ENCODE measurements around the gene OLFML1. TPM values are rescaled to one million over a fixed set of nuclear protein-coding genes. Genes with fewer than 3 reads are reported as not detected.

Gene OLFML1
- total RNA-seq, 3 donors from 2014 or later (not counting 1 experiment from before 2014, with no cell fraction given): not detected

GRCh38 chr11:7451952-7452494 lies 33.3 kb upstream of the OLFML1 start:
- peaks cover 0 to 3% of the 10 kb centered on the region in 2 donors for H3K27me3 Mint-ChIP-seq (ENCODE audit: low read depth in 2 of 2)
- intact Hi-C loops (cut with micrococcal nuclease): no loop called here
- no peaks in the 10 kb centered on the region for H3K36me3 Mint-ChIP-seq
- no peak overlapping the region for H3K27ac Mint-ChIP-seq
- no peaks in the 10 kb centered on the region for H3K36me3 ChIP-seq (ENCODE audit: control insufficient read depth, insufficient read depth, low read length)
- no peak overlapping the region for H3K27ac ChIP-seq (ENCODE audit: low read length)
- DNase-seq: no peak
- no peak for ATAC-seq
- no peaks in the 10 kb centered on the region for H3K27me3 ChIP-seq (ENCODE audit: control insufficient read depth, insufficient read depth, low read length)
- H3K9me3 Mint-ChIP-seq: no peaks in the 10 kb centered on the region
- H3K4me3 ChIP-seq (ENCODE audit: low read length): no peak overlapping the region
- WGBS (ENCODE audit: insufficient coverage): 92% methylated on average over 1 of the region's 1 CpG
- no peaks in the 10 kb centered on the region for H3K4me1 ChIP-seq (ENCODE audit: control insufficient read depth, insufficient read depth, low read length)
- H3K4me1 Mint-ChIP-seq: no peaks in the 10 kb centered on the region
- TF ChIP-seq CTCF (IDR thresholded peaks at IDR 0.05): no peak
- H3K9me3 ChIP-seq (ENCODE audit: control insufficient read depth, insufficient read depth, low read length): no peaks in the 10 kb centered on the region
- no peak overlapping the region for H3K4me3 Mint-ChIP-seq

- intact Hi-C loops (cut with micrococcal nuclease): no loop called here
- DNase-seq (no peak), ATAC-seq (no peak)
- Histone ChIP-seq H3K4me3 (ENCODE audit: low read length) (no peak overlapping the region), H3K4me1 (ENCODE audit: control insufficient read depth, insufficient read depth, low read length) (no peaks in the 10 kb centered on the region), H3K27me3 (ENCODE audit: control insufficient read depth, insufficient read depth, low read length) (no peaks in the 10 kb centered on the region), H3K27ac (ENCODE audit: low read length) (no peak overlapping the region), H3K9me3 (ENCODE audit: control insufficient read depth, insufficient read depth, low read length) (no peaks in the 10 kb centered on the region), H3K36me3 (ENCODE audit: control insufficient read depth, insufficient read depth, low read length) (no peaks in the 10 kb centered on the region)
- H3K36me3 Mint-ChIP-seq: no peaks in the 10 kb centered on the region
- no peaks in the 10 kb centered on the region for H3K4me1 Mint-ChIP-seq
- no peak for TF ChIP-seq CTCF (IDR thresholded peaks at IDR 0.05)
- 78% methylated on average over 2 of the region's 2 CpGs for WGBS (ENCODE audit: insufficient coverage)
- no peak overlapping the region for H3K27ac Mint-ChIP-seq
- H3K4me3 Mint-ChIP-seq: no peak overlapping the region
- H3K9me3 Mint-ChIP-seq: no peaks in the 10 kb centered on the region
- H3K27me3 Mint-ChIP-seq (ENCODE audit: low read depth in 2 of 2): peaks cover 0 to 2% of the 10 kb centered on the region in 2 donors
These were observed 30.5 kb upstream of the OLFML1 start for GRCh38 chr11:7454854-7455253.

GRCh38 chr11:7457211-7457610 lies 28.1 kb upstream of the OLFML1 start:
- no peaks in the 10 kb centered on the region for H3K9me3 ChIP-seq (ENCODE audit: control insufficient read depth, insufficient read depth, low read length)
- no peak for TF ChIP-seq CTCF (IDR thresholded peaks at IDR 0.05)
- 85% methylated on average over 1 of the region's 1 CpG for whole genome bisulfite sequencing (ENCODE audit: insufficient coverage)
- no peak overlapping the region for H3K4me3 ChIP-seq (ENCODE audit: low read length)
- H3K4me3 Mint-ChIP-seq: no peak overlapping the region
- no peaks in the 10 kb centered on the region for H3K4me1 ChIP-seq (ENCODE audit: control insufficient read depth, insufficient read depth, low read length)
- intact Hi-C loops (cut with micrococcal nuclease): no loop called here
- H3K27me3 Mint-ChIP-seq (ENCODE audit: low read depth in 2 of 2): peaks cover 0 to 2% of the 10 kb centered on the region in 2 donors
- DNase-seq (no peak), ATAC-seq (no peak)
- no peak overlapping the region for H3K27ac ChIP-seq (ENCODE audit: low read length)
- no peaks in the 10 kb centered on the region for H3K4me1 Mint-ChIP-seq
- H3K27ac Mint-ChIP-seq: no peak overlapping the region
- no peaks in the 10 kb centered on the region for H3K36me3 ChIP-seq (ENCODE audit: control insufficient read depth, insufficient read depth, low read length)
- H3K36me3 Mint-ChIP-seq: no peaks in the 10 kb centered on the region
- H3K9me3 Mint-ChIP-seq: no peaks in the 10 kb centered on the region
- no peaks in the 10 kb centered on the region for H3K27me3 ChIP-seq (ENCODE audit: control insufficient read depth, insufficient read depth, low read length)

- DNase-seq: no peak
- H3K4me1 Mint-ChIP-seq: peaks cover 0 to 1% of the 10 kb centered on the region in 2 donors
- TF ChIP-seq CTCF (IDR thresholded peaks at IDR 0.05): no peak
These were observed 22.6 kb upstream of the OLFML1 start for GRCh38 chr11:7462706-7463105.

More at GRCh38 chr11:7462706-7463105, 22.6 kb upstream of the OLFML1 start:
- H3K4me3 ChIP-seq (ENCODE audit: low read length): no peak overlapping the region
- H3K27ac Mint-ChIP-seq: no peak overlapping the region
- 94% methylated on average over 1 of the region's 1 CpG for WGBS (ENCODE audit: insufficient coverage)
- no peaks in the 10 kb centered on the region for H3K27me3 ChIP-seq (ENCODE audit: control insufficient read depth, insufficient read depth, low read length)
- no peak overlapping the region for H3K4me3 Mint-ChIP-seq
- H3K27me3 Mint-ChIP-seq (ENCODE audit: low read depth in 2 of 2): peaks cover 0 to 2% of the 10 kb centered on the region in 2 donors
- no peak for ATAC-seq
- no peaks in the 10 kb centered on the region for H3K9me3 Mint-ChIP-seq
- H3K36me3 Mint-ChIP-seq: no peaks in the 10 kb centered on the region
- no peaks in the 10 kb centered on the region for H3K36me3 ChIP-seq (ENCODE audit: control insufficient read depth, insufficient read depth, low read length)
- intact Hi-C loops (cut with micrococcal nuclease): no loop called here
- no peaks in the 10 kb centered on the region for H3K9me3 ChIP-seq (ENCODE audit: control insufficient read depth, insufficient read depth, low read length)
- H3K27ac ChIP-seq (ENCODE audit: low read length): no peak overlapping the region
- H3K4me1 ChIP-seq (ENCODE audit: control insufficient read depth, insufficient read depth, low read length): no peaks in the 10 kb centered on the region

Data from natural killer cell (primary cell).